ENCODE results near the gene ARMH3.

ARMH3 gene

GRCh38 chr10:101969412-101969922, 86.5 kb downstream of the ARMH3 start:
- peaks cover 83% of the 10 kb centered on the region for H3K4me1 ChIP-seq (ENCODE audit: low read length)
- peak overlapping the region; percentile 46 for H3K9ac ChIP-seq (ENCODE audit: low read length)
- no peaks in the 10 kb centered on the region for H3K27me3 ChIP-seq (replicated peaks; ENCODE audit: insufficient read depth, low read length)
- H3F3A ChIP-seq (ENCODE audit: insufficient read depth, low read length) = peaks cover 59% of the 10 kb centered on the region
- no peaks in the 10 kb centered on the region for H4K20me1 ChIP-seq (ENCODE audit: insufficient read depth, low read length)
- H3K9me2 ChIP-seq (replicated peaks; ENCODE audit: insufficient read depth, low read length) = no peaks in the 10 kb centered on the region
- H3K36me3 ChIP-seq (replicated peaks; ENCODE audit: insufficient read depth, low read length) = no peaks in the 10 kb centered on the region
- peak overlapping the region; percentile 35 for H3K4me3 ChIP-seq (ENCODE audit: low read length)
- TF ChIP-seq CTCF (IDR thresholded peaks at IDR 0.05; ENCODE audit: low read length) = no peak
- TF ChIP-seq EZH2phosphoT487 (IDR thresholded peaks at IDR 0.05; ENCODE audit: low read length) = no peak
- no peak for TF ChIP-seq EZH2 (optimal IDR thresholded peaks at IDR 0.05; ENCODE audit: low read depth, low read length)
- H3K27ac ChIP-seq (ENCODE audit: low read length) = peak overlapping the region; percentile 92
- peak overlapping the region; percentile 64 for H3K4me2 ChIP-seq (ENCODE audit: low read depth, low read length)
- H3K79me2 ChIP-seq (ENCODE audit: low read length) = 0 out of 2 replicates have a peak, but pooled peaks cover 4% of the 10 kb centered on the region
- H2AFZ ChIP-seq (ENCODE audit: low read length) = peak overlapping the region; percentile 24; the same call in 1 of the 2 replicates
- H3K9me3 ChIP-seq (replicated peaks; ENCODE audit: insufficient read depth, low read length) = no peaks in the 10 kb centered on the region
- DNase-seq = no peak

GRCh38 chr10:101968940-101969321, 87.0 kb downstream of the ARMH3 start:
- H3K9me2 ChIP-seq (replicated peaks; ENCODE audit: insufficient read depth, low read length) = no peaks in the 10 kb centered on the region
- H3F3A ChIP-seq (ENCODE audit: insufficient read depth, low read length) = peaks cover 53% of the 10 kb centered on the region
- H3K9me3 ChIP-seq (replicated peaks; ENCODE audit: insufficient read depth, low read length) = no peaks in the 10 kb centered on the region
- H3K79me2 ChIP-seq (ENCODE audit: low read length) = 0 out of 2 replicates have a peak, but pooled peaks cover 4% of the 10 kb centered on the region
- 0 out of 2 replicates have a peak overlapping the region, but pooled peaks have one; percentile 24 for H2AFZ ChIP-seq (ENCODE audit: low read length)
- peak overlapping the region; percentile 46 for H3K9ac ChIP-seq (ENCODE audit: low read length)
- no peaks in the 10 kb centered on the region for H3K27me3 ChIP-seq (replicated peaks; ENCODE audit: insufficient read depth, low read length)
- no peak for TF ChIP-seq EZH2phosphoT487 (IDR thresholded peaks at IDR 0.05; ENCODE audit: low read length)
- TF ChIP-seq CTCF (IDR thresholded peaks at IDR 0.05; ENCODE audit: low read length) = no peak
- TF ChIP-seq EZH2 (optimal IDR thresholded peaks at IDR 0.05; ENCODE audit: low read depth, low read length) = no peak
- H3K4me1 ChIP-seq (ENCODE audit: low read length) = peaks cover 79% of the 10 kb centered on the region
- no peaks in the 10 kb centered on the region for H3K36me3 ChIP-seq (replicated peaks; ENCODE audit: insufficient read depth, low read length)
- DNase-seq = peak; percentile 53
- peak overlapping the region; percentile 92 for H3K27ac ChIP-seq (ENCODE audit: low read length)
- H3K4me3 ChIP-seq (ENCODE audit: low read length) = peak overlapping the region; percentile 35
- H3K4me2 ChIP-seq (ENCODE audit: low read depth, low read length) = peak overlapping the region; percentile 64
- no peaks in the 10 kb centered on the region for H4K20me1 ChIP-seq (ENCODE audit: insufficient read depth, low read length)

GRCh38 chr10:101968286-101968939, 87.6 kb downstream of the ARMH3 start:
- H3K9me2 ChIP-seq (replicated peaks; ENCODE audit: insufficient read depth, low read length) = no peaks in the 10 kb centered on the region
- no peaks in the 10 kb centered on the region for H3K36me3 ChIP-seq (replicated peaks; ENCODE audit: insufficient read depth, low read length)
- no peak overlapping the region for H2AFZ ChIP-seq (ENCODE audit: low read length)
- no peaks in the 10 kb centered on the region for H4K20me1 ChIP-seq (ENCODE audit: insufficient read depth, low read length)
- peak overlapping the region; percentile 64 for H3K4me2 ChIP-seq (ENCODE audit: low read depth, low read length)
- DNase-seq = peak; percentile 17
- no peaks in the 10 kb centered on the region for H3K9me3 ChIP-seq (replicated peaks; ENCODE audit: insufficient read depth, low read length)
- H3K9ac ChIP-seq (ENCODE audit: low read length) = peak overlapping the region; percentile 46; the same call in 1 of the 2 replicates
- peaks cover 48% of the 10 kb centered on the region for H3F3A ChIP-seq (ENCODE audit: insufficient read depth, low read length)
- peaks cover 75% of the 10 kb centered on the region for H3K4me1 ChIP-seq (ENCODE audit: low read length)
- H3K79me2 ChIP-seq (ENCODE audit: low read length) = 0 out of 2 replicates have a peak, but pooled peaks cover 4% of the 10 kb centered on the region
- peak overlapping the region; percentile 35; the same call in 1 of the 2 replicates for H3K4me3 ChIP-seq (ENCODE audit: low read length)
- peak overlapping the region; percentile 92; the same call in 1 of the 2 replicates for H3K27ac ChIP-seq (ENCODE audit: low read length)
- no peak for TF ChIP-seq CTCF (IDR thresholded peaks at IDR 0.05; ENCODE audit: low read length)
- no peak for TF ChIP-seq EZH2 (optimal IDR thresholded peaks at IDR 0.05; ENCODE audit: low read depth, low read length)
- no peak for TF ChIP-seq EZH2phosphoT487 (IDR thresholded peaks at IDR 0.05; ENCODE audit: low read length)
- no peaks in the 10 kb centered on the region for H3K27me3 ChIP-seq (replicated peaks; ENCODE audit: insufficient read depth, low read length)
